Neuronal stem cell (in vitro differentiated cells): ENCODE measurements around the gene PROSER3.
"Not testable (repeated sequence)": the region's sequence is repeated elsewhere in the genome, so short reads cannot be mapped to it uniquely, and the experiment has no call there.

Experiments
- DNase-seq: peaks from one replicate; pipeline ENCODE4 v3.0.0-alpha.2; 2013; ENCODE audit warnings: low spot score
- H2AFZ ChIP-seq: one replicate; pipeline ENCODE4 v1.6.1; 2013; ENCODE audit warnings: mild to moderate bottlenecking, low read length, inconsistent platforms
- H2AK5ac ChIP-seq: 2 replicates; pipeline ENCODE4 v1.6.1; 2013; ENCODE audit warnings: low read depth, mild to moderate bottlenecking, inconsistent platforms, low read length, moderate library complexity, mixed read lengths
- H2BK120ac ChIP-seq: 2 replicates; pipeline ENCODE4 v1.6.1; 2013; ENCODE audit warnings: low read depth, mild to moderate bottlenecking, inconsistent platforms, low read length, moderate library complexity, mixed read lengths
- H2BK12ac ChIP-seq: one replicate; pipeline ENCODE4 v1.6.1; 2013; ENCODE audit warnings: low read length, inconsistent platforms
- H2BK15ac ChIP-seq: 2 replicates; pipeline ENCODE4 v1.6.1; 2013; ENCODE audit warnings: mild to moderate bottlenecking, low read length, inconsistent platforms, mixed read lengths
- H2BK5ac ChIP-seq: one replicate; pipeline ENCODE4 v1.6.1; 2013; ENCODE audit warnings: inconsistent platforms, mild to moderate bottlenecking, low read length, moderate library complexity
- H3K14ac ChIP-seq: one replicate; pipeline ENCODE4 v1.6.1; 2013; ENCODE audit warnings: low read length, inconsistent platforms
- H3K18ac ChIP-seq: 2 replicates; pipeline ENCODE4 v1.6.1; 2013; ENCODE audit warnings: low read length, inconsistent platforms
- H3K23ac ChIP-seq: 2 replicates; pipeline ENCODE4 v1.6.1; 2013; ENCODE audit warnings: low read depth, mild to moderate bottlenecking, mixed read lengths, low read length, inconsistent platforms; ENCODE audit not compliant: poor library complexity
- H3K27ac ChIP-seq: replicated peaks from 3 replicates; pipeline ENCODE4 v1.5.1; 2013; ENCODE audit warnings: low read length, inconsistent platforms
- H3K27me3 ChIP-seq, 3 experiments: 2 replicates each; pipeline ENCODE4 v1.6.1; 2013; ENCODE audit warnings: low read length in 3 of 3, mild to moderate bottlenecking in 2 of 3, inconsistent platforms in 1 of 3, low read depth in 1 of 3, mixed read lengths in 1 of 3, moderate library complexity in 1 of 3; ENCODE audit not compliant: control insufficient read depth in 3 of 3, insufficient read depth in 3 of 3
- H3K36me3 ChIP-seq, 2 donors: replicated peaks in 1 of 2; 2 replicates each; pipeline ENCODE4 v1.6.1; 2013; ENCODE audit warnings: low read length in 2 of 2; ENCODE audit not compliant: control insufficient read depth in 2 of 2, insufficient read depth in 2 of 2
- H3K4ac ChIP-seq: 2 replicates; pipeline ENCODE4 v1.6.1; 2013; ENCODE audit warnings: inconsistent platforms, mild to moderate bottlenecking, low read length, moderate library complexity
- H3K4me1 ChIP-seq, 2 donors: 1 replicate in 1 of 2; 2 replicates in 1 of 2; pipeline ENCODE4 v1.6.1; 2013; ENCODE audit warnings: low read length in 2 of 2, low read depth in 1 of 2; ENCODE audit not compliant: control insufficient read depth in 2 of 2, insufficient read depth in 1 of 2
- H3K4me2 ChIP-seq: one replicate; pipeline ENCODE4 v1.6.1; 2013; ENCODE audit warnings: mild to moderate bottlenecking, low read length, inconsistent platforms; ENCODE audit not compliant: insufficient read depth, poor library complexity, severe bottlenecking
- H3K4me3 ChIP-seq, 2 donors: 2 replicates each; pipeline ENCODE4 v1.5.1; 2013; ENCODE audit warnings: low read length in 2 of 2, mild to moderate bottlenecking in 2 of 2, inconsistent platforms in 1 of 2, moderate library complexity in 1 of 2
- H3K79me1 ChIP-seq: one replicate; pipeline ENCODE4 v1.6.1; 2013; ENCODE audit warnings: low read depth, mild to moderate bottlenecking, inconsistent platforms, low read length, moderate library complexity
- H3K9ac ChIP-seq: one replicate; pipeline ENCODE4 v1.6.1; 2013; ENCODE audit warnings: mild to moderate bottlenecking, low read depth, low read length, inconsistent platforms; ENCODE audit not compliant: poor library complexity
- H3K9me3 ChIP-seq, 2 donors: replicated peaks in 1 of 2; 2 replicates each; pipeline versions ENCODE3 to v1.6.1; 2013; ENCODE audit warnings: low read length in 2 of 2, mild to moderate bottlenecking in 2 of 2, inconsistent platforms in 1 of 2, low read depth in 1 of 2, mixed read lengths in 1 of 2, moderate library complexity in 1 of 2; ENCODE audit not compliant: control insufficient read depth in 2 of 2, insufficient read depth in 1 of 2
- H4K8ac ChIP-seq: one replicate; pipeline ENCODE4 v1.6.1; 2013; ENCODE audit warnings: low read depth, mild to moderate bottlenecking, inconsistent platforms, low read length, moderate library complexity
- H4K91ac ChIP-seq: one replicate; pipeline ENCODE4 v1.6.1; 2013; ENCODE audit warnings: low read length, low read depth, mild to moderate bottlenecking, inconsistent platforms; ENCODE audit not compliant: poor library complexity
- WGBS, 2 donors: extraction: QIAGEN DNeasy Blood & Tissue Kit; methylation state at CpG; one replicate each; pipeline ENCODE4 v1.1.7; 2013; ENCODE audit warnings: missing lambda C conversion rate in 2 of 2, mixed read lengths in 1 of 2; ENCODE audit not compliant: insufficient read length in 2 of 2, insufficient replicate concordance in 1 of 2; ENCODE audit errors: extremely low coverage in 2 of 2; 5-methylcytosine and 5-hydroxymethylcytosine counted together

PROSER3 gene

GRCh38 chr19:35793381-35794165, 35.6 kb downstream of the PROSER3 start:
- Histone ChIP-seq H3K4me3 (no peak overlapping the region), H3K27me3 (peaks cover 9 to 37% (median 22%) of the 10 kb centered on the region in 3 experiments), H4K8ac (no peak overlapping the region), H3K4me1 (peaks cover 3 to 9% of the 10 kb centered on the region in 2 donors), H3K79me1 (peaks cover 5% of the 10 kb centered on the region), H2BK15ac (no peak overlapping the region), H2AFZ (no peak overlapping the region), H2BK5ac (no peak overlapping the region), H3K18ac (no peak overlapping the region), H3K9ac (no peak overlapping the region), H3K4me2 (no peak overlapping the region), H3K36me3 (no peaks in the 10 kb centered on the region), H3K23ac (no peak overlapping the region), H2AK5ac (no peak overlapping the region), H2BK12ac (no peak overlapping the region), H3K27ac (no peak overlapping the region), H4K91ac (no peak overlapping the region), H2BK120ac (no peak overlapping the region), H3K9me3 (no peaks in the 10 kb centered on the region), H3K4ac (no peak overlapping the region), H3K14ac (no peak overlapping the region)
- no peak for DNase-seq
- no CpG with 5 or more reads among the region's 7 CpGs for WGBS, 2 donors

GRCh38 chr19:35795564-35795963, 37.6 kb downstream of the PROSER3 start:
- no CpG with 5 or more reads among the region's 1 CpG for WGBS, 2 donors
- H3K9ac ChIP-seq, H3K4me2 ChIP-seq, H3K4me3 ChIP-seq, H3K23ac ChIP-seq, H3K4ac ChIP-seq, H4K91ac ChIP-seq, H3K4me1 ChIP-seq, H3K79me1 ChIP-seq, H3K14ac ChIP-seq, H2BK12ac ChIP-seq, H3K36me3 ChIP-seq, H2BK120ac ChIP-seq, H2BK15ac ChIP-seq, H3K27ac ChIP-seq, DNase-seq, H3K18ac ChIP-seq, H3K9me3 ChIP-seq, H2AFZ ChIP-seq, H2AK5ac ChIP-seq, H4K8ac ChIP-seq, H2BK5ac ChIP-seq: not testable (repeated sequence)
- H3K27me3 ChIP-seq, result peaks cover 9 to 45% (median 22%) of the 10 kb centered on the region in 3 experiments

- no peak overlapping the region for H3K27ac ChIP-seq
- H3K4me3 ChIP-seq, result no peak overlapping the region
These were observed 38.9 kb downstream of the PROSER3 start for GRCh38 chr19:35796645-35797542.

GRCh38 chr19:35797663-35798062, 39.7 kb downstream of the PROSER3 start:
- no CpG with 5 or more reads among the region's 15 CpGs for WGBS, 2 donors
- H3K18ac ChIP-seq, result peak overlapping the region; percentile 66
- no peak overlapping the region for H2BK12ac ChIP-seq

More at GRCh38 chr19:35796645-35797542, 38.9 kb downstream of the PROSER3 start:
- Histone ChIP-seq H2AFZ (peak overlapping the region; percentile 82), H3K36me3 (no peaks in the 10 kb centered on the region), H2BK5ac (peak overlapping the region; percentile 53), H3K23ac (no peak overlapping the region), H3K9ac (peak overlapping the region; percentile 84), H3K4me1 (peaks cover 3 to 9% of the 10 kb centered on the region in 2 donors), H2AK5ac (peak overlapping the region; percentile 96), H2BK12ac (peak overlapping the region; percentile 58), H3K27me3 (peaks cover 9 to 48% (median 22%) of the 10 kb centered on the region in 3 experiments), H4K91ac (no peak overlapping the region), H2BK15ac (peak overlapping the region; percentile 89), H3K18ac (peak overlapping the region; percentile 66), H3K14ac (peak overlapping the region; percentile 8), H2BK120ac (no peak overlapping the region), H3K4me2 (peak overlapping the region; percentile 25), H4K8ac (no peak overlapping the region), H3K79me1 (peaks cover 4% of the 10 kb centered on the region), H3K4ac (no peak overlapping the region), H3K9me3 (no peaks in the 10 kb centered on the region)
- no CpG with 5 or more reads among the region's 39 CpGs for WGBS, 2 donors
- no peak for DNase-seq

More at GRCh38 chr19:35797663-35798062, 39.7 kb downstream of the PROSER3 start:
- Histone ChIP-seq H3K23ac (no peak overlapping the region), H2BK15ac (peak overlapping the region; percentile 89), H3K4me1 (peaks cover 3 to 9% of the 10 kb centered on the region in 2 donors), H2AK5ac (no peak overlapping the region), H3K79me1 (peaks cover 4% of the 10 kb centered on the region), H2BK5ac (peak overlapping the region; percentile 53), H4K8ac (no peak overlapping the region), H3K4me3 (peak overlapping the region in 1 of 2 donors; percentile 22), H2BK120ac (peak overlapping the region; percentile 44), H3K9me3 (no peaks in the 10 kb centered on the region), H3K27me3 (peaks cover 9 to 47% (median 22%) of the 10 kb centered on the region in 3 experiments), H3K9ac (peak overlapping the region; percentile 24), H3K27ac (no peak overlapping the region), H3K36me3 (no peaks in the 10 kb centered on the region), H3K14ac (no peak overlapping the region), H3K4me2 (peak overlapping the region; percentile 33), H3K4ac (no peak overlapping the region), H4K91ac (no peak overlapping the region), H2AFZ (peak overlapping the region; percentile 82)
- DNase-seq, result no peak
